Central memory CD8-positive, alpha-beta T cell (primary cell): Measurements from ENCODE around the gene FSTL1.

Source experiments
- ATAC-seq: fragments of 150-1000 bp; cut with Tn5 transposase; replicated peaks from 2 replicates; pipeline ENCODE4 v1.10.0; 2022; ENCODE audit warnings: mild to moderate bottlenecking, moderate FRiP score, moderate number of reproducible peaks; ENCODE audit not compliant: poor library complexity, severe bottlenecking; ENCODE audit errors: extremely low read depth
- DNase-seq, 2 donors: peaks; one replicate each; pipeline ENCODE4 v3.0.0; 2021; ENCODE audit warnings: low spot score in 2 of 2
- H3K27ac Mint-ChIP-seq: one replicate; pipeline ENCODE4 v1.8.0; 2022; ENCODE audit warnings: low read depth, mild to moderate bottlenecking, moderate library complexity, mixed read lengths
- H3K27me3 Mint-ChIP-seq: one replicate; pipeline ENCODE4 v1.8.0; 2022; ENCODE audit warnings: mixed read lengths
- H3K36me3 Mint-ChIP-seq: one replicate; pipeline ENCODE4 v1.8.0; 2022; ENCODE audit warnings: mild to moderate bottlenecking, moderate library complexity, mixed read lengths; ENCODE audit not compliant: insufficient read depth
- H3K4me1 Mint-ChIP-seq: one replicate; pipeline ENCODE4 v1.8.0; 2022; ENCODE audit warnings: mixed read lengths
- H3K4me3 Mint-ChIP-seq: one replicate; pipeline ENCODE4 v1.8.0; 2022; ENCODE audit warnings: mild to moderate bottlenecking, moderate library complexity, mixed read lengths
- H3K9me3 Mint-ChIP-seq: one replicate; pipeline ENCODE4 v1.8.0; 2022; ENCODE audit warnings: mixed read lengths

FSTL1 gene

DNA sequence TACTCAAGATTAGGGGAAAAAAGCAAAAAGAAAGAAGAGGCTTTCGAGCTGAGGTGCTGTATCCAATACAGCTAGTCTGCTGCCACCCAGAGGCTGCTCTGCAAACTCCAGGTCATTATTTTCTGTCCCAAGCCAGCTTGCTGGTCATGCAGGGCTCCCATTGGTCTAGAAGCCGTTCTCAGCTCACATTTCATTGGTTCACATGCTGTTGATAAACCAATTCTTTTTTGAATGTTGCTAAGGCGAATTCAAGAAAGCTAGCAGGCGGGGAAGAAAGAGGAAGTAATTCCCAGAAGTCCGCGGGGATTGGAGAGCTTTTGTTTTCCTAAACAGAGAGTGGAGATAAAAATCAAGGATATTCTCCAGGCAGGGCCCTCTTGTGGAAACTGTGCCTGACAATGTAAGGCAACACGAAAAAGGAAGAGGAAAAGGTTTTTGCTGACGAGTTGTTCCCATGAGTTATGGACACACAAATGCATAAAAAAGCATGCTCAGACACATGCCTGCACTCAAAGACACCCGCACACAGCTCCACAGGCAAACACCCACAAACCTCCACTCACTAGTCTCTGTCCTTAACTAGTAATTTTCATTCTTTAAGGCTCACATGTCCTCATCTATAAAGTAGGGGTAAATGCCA is 33.4 kb downstream of the FSTL1 start:
- H3K9me3 Mint-ChIP-seq = no peaks in the 10 kb centered on the region
- peak; percentile 62 to 73 for DNase-seq
- H3K27ac Mint-ChIP-seq = no peak overlapping the region
- peaks cover 24% of the 10 kb centered on the region for H3K27me3 Mint-ChIP-seq
- H3K4me1 Mint-ChIP-seq = peaks cover 24% of the 10 kb centered on the region
- peak; percentile 92 for ATAC-seq
- H3K4me3 Mint-ChIP-seq = peak overlapping the region; percentile 79
- no peaks in the 10 kb centered on the region for H3K36me3 Mint-ChIP-seq

DNA sequence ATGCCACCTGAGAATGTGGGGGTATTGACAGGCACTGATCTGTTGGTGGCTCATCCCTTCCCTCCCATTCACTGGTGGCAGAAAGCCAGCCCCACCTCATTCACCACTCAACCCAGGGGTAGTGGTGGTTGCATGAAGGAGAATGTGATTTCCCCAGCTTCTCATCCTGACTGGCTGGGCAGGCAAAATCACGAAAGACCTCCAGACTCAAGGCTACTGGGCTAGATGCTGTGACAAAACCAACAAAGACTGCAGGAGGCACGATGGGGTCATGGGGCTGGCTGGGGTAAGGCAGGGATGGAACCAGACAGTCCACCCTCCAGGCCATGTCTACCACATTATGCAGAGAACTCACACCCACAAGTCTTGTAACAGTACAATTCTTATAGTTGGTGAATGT is 33.9 kb downstream of the FSTL1 start:
- Mint-ChIP-seq H3K4me3 (peak overlapping the region; percentile 79), H3K36me3 (no peaks in the 10 kb centered on the region), H3K27ac (no peak overlapping the region), H3K27me3 (peaks cover 24% of the 10 kb centered on the region), H3K9me3 (no peaks in the 10 kb centered on the region), H3K4me1 (peaks cover 24% of the 10 kb centered on the region)
- peak; percentile 23 for ATAC-seq
- DNase-seq = no peak

DNA sequence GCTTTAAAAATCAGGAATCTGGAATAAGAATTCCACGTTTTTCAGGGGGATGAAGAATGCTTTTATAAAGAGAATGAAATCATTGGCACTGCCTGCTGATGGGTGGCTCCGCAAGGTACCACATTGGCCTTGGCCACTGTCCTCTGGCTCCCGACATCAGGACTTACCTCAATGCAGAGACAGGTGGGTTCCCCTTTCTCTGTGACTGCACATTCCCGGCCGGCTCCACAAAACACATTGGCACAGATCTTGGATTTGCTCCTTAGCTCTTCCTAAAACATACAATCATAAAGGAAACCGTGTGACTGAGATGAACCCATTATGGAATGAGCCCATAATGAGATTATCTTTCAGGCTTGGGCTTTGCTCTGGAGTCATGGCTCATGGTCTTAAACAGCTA is 35.0 kb downstream of the FSTL1 start:
- Mint-ChIP-seq H3K27me3 (peaks cover 24% of the 10 kb centered on the region), H3K36me3 (no peaks in the 10 kb centered on the region), H3K4me1 (peaks cover 24% of the 10 kb centered on the region), H3K4me3 (no peak overlapping the region), H3K27ac (no peak overlapping the region), H3K9me3 (no peaks in the 10 kb centered on the region)
- DNase-seq = no peak
- ATAC-seq = no peak

DNA sequence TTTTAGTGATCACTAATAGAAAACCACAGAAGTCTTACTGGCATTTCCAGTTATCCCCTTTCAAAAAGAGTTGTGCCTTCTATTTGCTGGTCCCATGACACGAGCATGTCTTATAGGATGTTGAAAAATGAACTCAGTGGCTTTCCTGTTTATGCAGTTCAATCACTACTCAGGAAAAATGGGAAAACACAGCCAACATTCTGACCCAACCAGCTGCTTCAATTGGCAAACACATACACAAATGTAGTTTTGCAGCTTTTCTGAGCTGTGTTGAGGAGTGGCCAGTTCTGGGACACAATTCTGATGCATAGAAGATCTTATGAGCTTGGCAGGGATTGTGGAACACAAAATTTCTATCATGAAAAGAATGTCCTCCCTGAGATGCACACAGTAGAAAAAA is 40.3 kb downstream of the FSTL1 start:
- DNase-seq = no peak

DNA sequence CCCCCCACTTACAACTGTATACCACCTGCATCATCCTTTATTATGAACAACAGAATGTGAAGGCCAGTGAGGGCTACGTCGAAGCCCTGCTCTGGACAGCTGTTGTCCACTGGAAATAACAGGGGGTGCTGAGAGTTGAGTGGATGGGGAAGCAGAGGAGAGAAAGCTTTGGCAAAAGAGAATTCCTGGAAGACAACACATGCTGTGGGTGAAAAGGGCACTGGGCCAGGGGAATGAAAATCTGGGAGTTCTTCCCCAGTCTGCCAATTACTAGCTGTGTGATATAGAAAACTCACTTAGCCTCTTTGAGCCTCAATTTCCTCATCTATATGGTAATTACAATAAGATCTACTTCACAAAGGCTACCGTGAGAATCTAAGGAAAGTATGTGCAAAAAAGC is 40.7 kb downstream of the FSTL1 start:
- no peak overlapping the region for H3K4me3 Mint-ChIP-seq
- no peaks in the 10 kb centered on the region for H3K4me1 Mint-ChIP-seq
- no peaks in the 10 kb centered on the region for H3K36me3 Mint-ChIP-seq
- H3K27me3 Mint-ChIP-seq = peaks cover 2% of the 10 kb centered on the region
- H3K27ac Mint-ChIP-seq = no peak overlapping the region
- DNase-seq (no peak), ATAC-seq (no peak)
- no peaks in the 10 kb centered on the region for H3K9me3 Mint-ChIP-seq

More for the DNA sequence above, 40.3 kb downstream of the FSTL1 start:
- no peak overlapping the region for H3K27ac Mint-ChIP-seq
- no peak overlapping the region for H3K4me3 Mint-ChIP-seq
- no peaks in the 10 kb centered on the region for H3K36me3 Mint-ChIP-seq
- ATAC-seq = no peak
- H3K27me3 Mint-ChIP-seq = peaks cover 6% of the 10 kb centered on the region
- H3K9me3 Mint-ChIP-seq = no peaks in the 10 kb centered on the region
- no peaks in the 10 kb centered on the region for H3K4me1 Mint-ChIP-seq

DNA sequence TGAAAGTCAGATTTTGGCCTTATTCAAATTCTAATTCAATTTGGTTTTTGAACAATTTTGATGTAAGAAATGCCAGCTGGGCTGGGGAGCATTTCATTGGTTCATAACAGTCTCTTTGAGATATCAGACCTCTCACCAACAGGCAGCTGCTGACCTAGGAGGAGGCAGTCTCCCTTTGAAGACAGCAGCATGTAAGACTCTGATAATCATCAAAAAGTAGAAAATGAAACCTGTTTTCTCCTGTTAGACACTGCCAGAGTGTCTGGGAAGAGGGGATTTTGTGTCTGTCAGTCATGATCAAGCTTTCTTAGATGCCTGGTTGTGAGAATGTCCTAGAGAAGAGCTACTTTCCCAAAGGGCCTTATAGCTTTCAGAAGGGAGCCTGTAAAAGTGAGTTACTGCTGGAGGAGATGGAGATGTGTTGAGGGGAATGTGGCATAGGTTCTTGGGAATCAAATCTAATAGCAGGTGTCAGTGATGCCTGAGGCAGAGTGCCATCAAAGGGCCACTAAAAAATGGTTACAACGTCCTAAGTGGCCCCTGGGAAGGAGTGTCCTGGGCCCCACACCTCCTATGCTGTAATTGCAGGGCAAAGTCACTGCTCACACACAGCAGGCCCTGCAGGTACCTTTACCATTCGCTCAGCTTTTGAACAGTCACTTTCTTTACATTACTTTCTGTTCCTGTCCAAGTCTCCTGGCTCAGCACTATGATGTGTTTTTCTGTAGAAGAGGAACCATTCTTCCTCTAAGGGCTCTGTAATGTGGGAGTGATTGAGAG is 43.1 kb downstream of the FSTL1 start:
- peaks cover 9% of the 10 kb centered on the region for H3K27me3 Mint-ChIP-seq
- no peaks in the 10 kb centered on the region for H3K4me1 Mint-ChIP-seq
- no peaks in the 10 kb centered on the region for H3K36me3 Mint-ChIP-seq
- no peak overlapping the region for H3K27ac Mint-ChIP-seq
- no peak for ATAC-seq
- no peaks in the 10 kb centered on the region for H3K9me3 Mint-ChIP-seq
- no peak for DNase-seq
- no peak overlapping the region for H3K4me3 Mint-ChIP-seq

DNA sequence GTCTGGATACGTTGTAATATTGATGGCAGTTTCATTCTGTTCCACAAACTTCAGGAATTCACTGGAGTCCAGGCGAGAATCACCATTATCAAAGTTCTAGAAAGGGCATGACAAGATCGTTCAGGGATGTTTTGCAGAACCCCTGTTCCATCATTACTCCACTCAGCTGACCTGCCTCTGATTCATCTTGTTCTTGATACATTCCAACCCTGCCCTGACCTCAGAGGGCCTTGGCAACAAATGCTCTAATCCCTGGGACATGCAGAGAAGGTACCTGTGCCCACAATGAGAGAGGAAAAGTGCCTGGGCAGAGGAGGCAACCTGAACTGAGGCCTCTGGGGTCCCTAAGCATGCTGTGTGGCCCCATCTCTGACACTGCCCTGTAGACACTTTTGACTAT is 45.9 kb downstream of the FSTL1 start:
- peaks cover 14% of the 10 kb centered on the region for H3K27me3 Mint-ChIP-seq
- DNase-seq = no peak
- H3K4me1 Mint-ChIP-seq = no peaks in the 10 kb centered on the region
- H3K4me3 Mint-ChIP-seq = no peak overlapping the region
- ATAC-seq = no peak
- no peaks in the 10 kb centered on the region for H3K9me3 Mint-ChIP-seq
- no peaks in the 10 kb centered on the region for H3K36me3 Mint-ChIP-seq
- no peak overlapping the region for H3K27ac Mint-ChIP-seq

DNA sequence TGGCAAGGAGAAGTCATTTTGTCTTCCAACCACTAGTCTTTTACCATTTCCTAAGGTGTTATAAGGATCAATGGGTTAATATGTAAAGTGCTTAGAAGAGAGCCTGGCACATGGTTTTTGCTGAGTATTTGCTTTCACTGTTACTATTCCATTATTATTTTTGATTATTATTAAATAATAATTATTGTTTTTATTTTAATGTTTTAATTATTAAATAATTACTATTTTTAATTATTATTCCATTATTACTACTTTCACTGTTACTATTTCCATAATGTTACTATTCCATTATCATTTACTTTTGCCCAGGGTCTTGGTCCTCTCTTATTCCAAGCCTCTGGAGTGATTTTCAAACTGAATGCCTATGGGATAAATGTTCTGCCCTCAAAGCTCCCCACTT is 48.5 kb downstream of the FSTL1 start:
- H3K27me3 Mint-ChIP-seq = peaks cover 14% of the 10 kb centered on the region
- no peaks in the 10 kb centered on the region for H3K4me1 Mint-ChIP-seq
- no peak overlapping the region for H3K27ac Mint-ChIP-seq
- DNase-seq = no peak
- H3K9me3 Mint-ChIP-seq = no peaks in the 10 kb centered on the region
- H3K4me3 Mint-ChIP-seq = no peak overlapping the region
- H3K36me3 Mint-ChIP-seq = no peaks in the 10 kb centered on the region
- ATAC-seq = no peak

DNA sequence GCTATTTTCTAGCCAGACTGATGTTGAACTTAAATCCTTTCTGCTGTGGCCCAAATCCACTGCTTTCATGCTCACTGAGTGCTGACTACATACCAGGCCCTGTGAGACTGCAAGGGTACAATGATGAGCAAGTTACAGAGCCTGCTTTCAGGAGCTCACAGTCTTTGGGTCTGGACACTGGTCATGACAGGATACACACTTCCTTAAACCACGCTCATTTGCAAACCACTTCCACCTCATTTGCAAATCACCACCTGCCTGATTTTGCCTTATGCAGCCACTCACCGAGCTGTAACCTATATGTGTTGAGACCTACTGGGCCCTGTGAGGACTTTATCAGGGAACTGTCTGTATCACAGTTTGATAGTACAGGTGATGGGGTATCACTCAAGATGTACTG is 51.4 kb downstream of the FSTL1 start:
- H3K9me3 Mint-ChIP-seq = no peaks in the 10 kb centered on the region
- DNase-seq (no peak), ATAC-seq (no peak)
- peaks cover 14% of the 10 kb centered on the region for H3K27me3 Mint-ChIP-seq
- H3K27ac Mint-ChIP-seq = no peak overlapping the region
- no peak overlapping the region for H3K4me3 Mint-ChIP-seq
- H3K4me1 Mint-ChIP-seq = no peaks in the 10 kb centered on the region
- H3K36me3 Mint-ChIP-seq = no peaks in the 10 kb centered on the region

DNA sequence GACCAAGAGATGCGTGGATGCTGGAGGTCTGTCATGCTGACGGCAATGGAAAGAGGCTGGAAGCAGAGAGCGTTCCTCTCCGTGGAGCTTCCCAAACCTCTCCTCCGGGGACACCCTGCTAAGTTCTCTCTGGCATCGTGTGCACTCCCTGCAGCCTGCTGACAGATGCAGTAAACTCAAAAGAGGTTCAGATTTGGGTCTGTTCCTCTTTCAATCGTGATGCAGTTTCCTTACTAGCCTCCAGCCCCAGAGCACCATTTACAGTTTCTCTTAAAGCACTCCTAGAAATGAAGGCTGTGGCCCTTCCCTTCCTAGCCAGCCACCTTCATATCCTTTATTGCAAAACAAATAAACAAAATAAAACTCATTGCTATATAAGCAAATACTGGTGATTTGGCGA is 54.3 kb downstream of the FSTL1 start:
- ATAC-seq (no peak), DNase-seq (no peak)
- H3K9me3 Mint-ChIP-seq = no peaks in the 10 kb centered on the region
- no peak overlapping the region for H3K27ac Mint-ChIP-seq
- no peaks in the 10 kb centered on the region for H3K27me3 Mint-ChIP-seq
- H3K4me1 Mint-ChIP-seq = no peaks in the 10 kb centered on the region
- H3K36me3 Mint-ChIP-seq = no peaks in the 10 kb centered on the region
- H3K4me3 Mint-ChIP-seq = no peak overlapping the region

DNA sequence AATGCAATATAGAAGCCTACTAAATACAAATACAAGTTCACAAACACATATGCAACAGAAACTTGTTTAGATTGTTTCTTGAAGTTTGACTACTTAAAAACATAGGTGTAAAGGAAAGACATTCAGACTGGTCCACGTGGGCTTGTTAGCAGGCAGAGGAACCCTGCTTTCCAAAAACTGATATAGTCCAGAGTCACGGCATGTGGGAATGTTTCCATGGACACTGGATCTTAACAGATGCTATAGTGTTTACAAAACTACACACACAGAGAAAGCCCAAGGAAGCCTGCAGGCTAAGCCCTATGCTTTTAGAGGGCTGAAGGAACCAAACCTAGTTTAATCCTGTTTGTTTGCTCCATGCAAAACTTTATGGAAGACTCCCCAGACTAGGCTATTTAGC is 56.4 kb downstream of the FSTL1 start:
- ATAC-seq (no peak), DNase-seq (no peak)
- H3K27me3 Mint-ChIP-seq = no peaks in the 10 kb centered on the region
- no peak overlapping the region for H3K4me3 Mint-ChIP-seq
- H3K4me1 Mint-ChIP-seq = no peaks in the 10 kb centered on the region
- H3K9me3 Mint-ChIP-seq = no peaks in the 10 kb centered on the region
- no peak overlapping the region for H3K27ac Mint-ChIP-seq
- no peaks in the 10 kb centered on the region for H3K36me3 Mint-ChIP-seq

DNA sequence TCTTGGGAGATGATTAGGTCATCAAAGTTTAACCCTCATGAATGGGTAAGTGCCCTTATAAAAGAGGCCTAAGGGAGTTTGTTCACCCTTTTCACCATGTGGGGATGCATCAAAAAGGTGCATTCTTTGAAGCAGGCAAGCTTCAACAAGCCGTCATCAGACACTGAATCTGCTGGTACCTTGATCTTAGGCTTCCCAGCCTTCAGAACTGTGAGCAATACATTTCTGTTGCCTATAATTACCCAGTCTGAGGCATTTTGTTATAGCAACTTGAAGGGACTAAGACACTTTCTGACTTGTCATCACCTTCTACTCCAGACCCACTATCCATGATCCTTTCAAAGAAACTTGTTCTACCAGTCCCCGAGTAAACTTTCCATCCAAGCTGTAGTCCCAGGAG is 57.0 kb downstream of the FSTL1 start:
- Mint-ChIP-seq H3K4me3 (no peak overlapping the region), H3K27ac (no peak overlapping the region), H3K4me1 (no peaks in the 10 kb centered on the region), H3K36me3 (no peaks in the 10 kb centered on the region), H3K27me3 (no peaks in the 10 kb centered on the region), H3K9me3 (no peaks in the 10 kb centered on the region)
- DNase-seq = no peak
- ATAC-seq = no peak

DNA sequence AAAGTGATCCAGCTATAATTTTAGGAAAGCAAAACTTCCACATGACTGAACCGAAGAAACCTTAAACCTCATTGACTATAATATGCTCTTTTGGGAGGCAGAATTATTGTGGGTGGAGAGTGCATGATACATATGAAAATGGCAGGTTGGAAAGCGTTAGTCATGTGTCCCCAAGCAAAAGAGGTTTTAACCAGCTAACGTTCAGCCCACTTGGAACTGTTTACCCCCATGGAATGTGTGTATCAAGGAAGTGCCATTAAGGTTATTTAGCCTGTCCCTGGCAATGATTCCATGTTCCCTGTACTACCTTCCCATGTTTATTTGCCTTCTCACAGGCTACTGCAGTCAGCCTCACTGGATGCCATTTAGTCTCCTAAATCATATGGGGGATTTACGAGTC is 57.5 kb downstream of the FSTL1 start:
- H3K4me3 Mint-ChIP-seq = no peak overlapping the region
- H3K9me3 Mint-ChIP-seq = no peaks in the 10 kb centered on the region
- ATAC-seq = no peak
- no peak overlapping the region for H3K27ac Mint-ChIP-seq
- DNase-seq = no peak
- no peaks in the 10 kb centered on the region for H3K36me3 Mint-ChIP-seq
- no peaks in the 10 kb centered on the region for H3K27me3 Mint-ChIP-seq
- no peaks in the 10 kb centered on the region for H3K4me1 Mint-ChIP-seq
